Pancreas (tissue), 10 donors: ENCODE data around the gene MCTP2. TPM values are rescaled to one million over a fixed set of nuclear protein-coding genes. Genes with fewer than 3 reads are reported as not detected.

ENCODE experiments used
- ATAC-seq, 4 donors: fragments of 200-7000 bp; cut with Tn5 transposase; one replicate each; pipeline versions ENCODE4 v1.8.0 to v1.9.1; 2020; ENCODE audit warnings: mild to moderate bottlenecking in 4 of 4, moderate library complexity in 4 of 4
- DNase-seq, 6 donors: peaks; one replicate each; pipeline ENCODE4 v3.0.0-alpha.2; 2020
- FAIRE-seq: peaks from 2 replicates; lab custom pipeline; 2012; peaks lifted over from hg19 to GRCh38; lab: Jason Lieb, UNC
- H3K27ac ChIP-seq, 4 donors: fragments of 200-600 bp; sonication (generic); 1 replicate in 3 of 4; 2 replicates in 1 of 4; pipeline versions ENCODE4 v1.5.0 to v1.8.0; 2020
- H3K27me3 ChIP-seq, 4 donors: fragments of 200-600 bp; one replicate each; pipeline ENCODE4 v1.8.0; 2021
- H3K36me3 ChIP-seq, 3 donors: fragments of 200-600 bp; sonication (generic) in 1 of 3; one replicate each; pipeline versions ENCODE4 v1.5.0 to v1.8.0; 2020 to 2021
- H3K4me1 ChIP-seq, 3 donors: fragments of 200-600 bp; one replicate each; pipeline ENCODE4 v1.8.0; 2021
- H3K4me3 ChIP-seq, 4 donors: fragments of 200-600 bp; sonication (generic) in 2 of 4; one replicate each; pipeline versions ENCODE4 v1.5.0 to v1.8.0; 2020 to 2021
- H3K9me3 ChIP-seq, 4 donors: fragments of 200-600 bp; one replicate each; pipeline ENCODE4 v1.8.0; 2021
- whole genome bisulfite sequencing, 2 donors: extraction: QIAGEN DNeasy Blood & Tissue Kit; methylation state at CpG; one replicate each; pipeline ENCODE4 v1.1.7; 2013; 5-methylcytosine and 5-hydroxymethylcytosine counted together
- intact Hi-C, 3 donors: fragments of 100-400 bp; cut with DNase I; formaldehyde crosslinking; loops; one replicate each; pipeline versions ENCODE4 v1.11.1 to v1.14.2; 2022
- polyA plus RNA-seq, 2 donors: library from polyadenylated mRNA; stranded (reverse); fragments of 200-250 nt; gene quantifications; one replicate each; pipeline ENCODE4 v1.2.3, GENCODE V29; 2013
- total RNA-seq, 6 donors: library from RNA; stranded (reverse); fragmentation: NEBNext Ultra II Directional in 4 of 6; extraction: Animal tissue kit (Norgen Biotek cat#: 25700) in 4 of 6; gene quantifications; one replicate each; pipeline versions ENCODE4 v1.2.1 to v1.2.4, GENCODE V29; 2021 to 2023
- TF ChIP-seq, protein P1 (sequence below), 4 donors: fragments of 200-600 bp; sonication (generic) in 3 of 4; IDR thresholded peaks; one replicate each; pipeline versions ENCODE4 v1.5.0 to v1.8.0; 2021; ENCODE audit warnings: antibody characterized with exemption in 4 of 4
- donor health status: healthy with polysubstance abuse.
- donor health status: DM: no; HTN: no; CAD: no; lungs with moderate emphysema.
- donor health status: DM: no; HTN: no; CAD: no.
- donor health status: control.
- donor health status: control.
- donor health status: Bipolar disorder and iron deficiency.
- donor health status: DM: yes; HTN: yes; CAD: no.
- donor health status: DM: no; HTN: no; CAD: no.
- donor health status: DM: no; HTN: no; CAD: no.
- donor health status: DM: yes; HTN: yes; CAD: no.

Gene MCTP2
- total and polyA plus RNA-seq, 8 donors = 3.7 to 21.4 (median 14.7) TPM

DNA sequence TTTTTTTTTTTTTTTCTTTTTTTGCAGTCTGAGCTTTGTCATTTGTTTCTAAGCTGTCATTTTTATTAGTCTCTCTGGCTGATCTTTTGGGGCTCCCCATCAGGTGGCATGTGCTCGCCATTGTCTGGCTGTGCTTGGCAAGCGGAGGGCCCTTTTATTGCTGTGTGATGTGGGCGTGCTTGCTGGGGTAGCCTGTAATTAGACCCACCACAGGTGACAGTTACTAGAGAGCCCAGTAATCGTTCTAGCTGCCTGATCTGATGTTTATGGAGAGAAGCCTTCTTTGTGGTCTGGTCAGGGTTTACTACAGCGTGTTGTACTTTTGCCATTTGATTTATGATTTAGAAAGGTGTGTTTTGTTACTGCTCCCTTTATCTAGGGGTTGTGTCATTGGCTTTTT lies 179.9 kb downstream of the MCTP2 start:
- H3K27me3 ChIP-seq = no peaks in the 10 kb centered on the region
- FAIRE-seq (no peak), ATAC-seq (no peak), DNase-seq (no peak)
- no peaks in the 10 kb centered on the region for H3K9me3 ChIP-seq
- 74 to 75% methylated on average over 5 of the region's 5 CpGs for WGBS, 2 donors
- H3K4me1 ChIP-seq = no peaks in the 10 kb centered on the region
- intact Hi-C loops = no loop called here
- TF ChIP-seq, protein P1, sequence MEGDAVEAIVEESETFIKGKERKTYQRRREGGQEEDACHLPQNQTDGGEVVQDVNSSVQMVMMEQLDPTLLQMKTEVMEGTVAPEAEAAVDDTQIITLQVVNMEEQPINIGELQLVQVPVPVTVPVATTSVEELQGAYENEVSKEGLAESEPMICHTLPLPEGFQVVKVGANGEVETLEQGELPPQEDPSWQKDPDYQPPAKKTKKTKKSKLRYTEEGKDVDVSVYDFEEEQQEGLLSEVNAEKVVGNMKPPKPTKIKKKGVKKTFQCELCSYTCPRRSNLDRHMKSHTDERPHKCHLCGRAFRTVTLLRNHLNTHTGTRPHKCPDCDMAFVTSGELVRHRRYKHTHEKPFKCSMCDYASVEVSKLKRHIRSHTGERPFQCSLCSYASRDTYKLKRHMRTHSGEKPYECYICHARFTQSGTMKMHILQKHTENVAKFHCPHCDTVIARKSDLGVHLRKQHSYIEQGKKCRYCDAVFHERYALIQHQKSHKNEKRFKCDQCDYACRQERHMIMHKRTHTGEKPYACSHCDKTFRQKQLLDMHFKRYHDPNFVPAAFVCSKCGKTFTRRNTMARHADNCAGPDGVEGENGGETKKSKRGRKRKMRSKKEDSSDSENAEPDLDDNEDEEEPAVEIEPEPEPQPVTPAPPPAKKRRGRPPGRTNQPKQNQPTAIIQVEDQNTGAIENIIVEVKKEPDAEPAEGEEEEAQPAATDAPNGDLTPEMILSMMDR (IDR thresholded peaks at IDR 0.05) = no peak
- no peak overlapping the region for H3K27ac ChIP-seq
- H3K36me3 ChIP-seq = no peaks in the 10 kb centered on the region
- no peak overlapping the region for H3K4me3 ChIP-seq

DNA sequence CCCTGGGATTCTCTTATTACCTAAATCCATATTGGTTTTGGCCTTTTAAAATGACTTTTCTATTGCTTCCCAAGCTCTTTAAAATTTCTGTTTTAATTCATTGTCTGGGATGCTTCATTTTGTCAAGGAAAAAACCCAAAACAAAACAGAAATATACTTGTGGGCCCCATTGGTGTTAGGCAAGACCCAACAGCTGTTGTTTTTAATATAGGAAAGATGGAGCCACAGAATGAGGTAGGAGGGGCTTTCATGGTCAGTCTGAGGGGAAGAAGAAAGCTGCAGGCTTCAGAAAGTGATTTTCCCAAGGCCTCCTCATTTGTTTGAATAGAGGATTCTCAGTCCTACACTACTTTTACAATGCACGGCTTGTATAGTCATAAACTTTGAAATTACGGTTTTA lies 180.5 kb downstream of the MCTP2 start:
- DNase-seq = no peak
- Histone ChIP-seq H3K27me3 (no peaks in the 10 kb centered on the region), H3K9me3 (no peaks in the 10 kb centered on the region), H3K27ac (no peak overlapping the region), H3K4me3 (no peak overlapping the region), H3K36me3 (no peaks in the 10 kb centered on the region), H3K4me1 (no peaks in the 10 kb centered on the region)
- TF ChIP-seq, protein P1 (IDR thresholded peaks at IDR 0.05) = no peak
- no peak for ATAC-seq
- 86 to 98% methylated on average over 2 of the region's 2 CpGs for WGBS, 2 donors
- FAIRE-seq = no peak
- intact Hi-C loops = no loop called here

DNA sequence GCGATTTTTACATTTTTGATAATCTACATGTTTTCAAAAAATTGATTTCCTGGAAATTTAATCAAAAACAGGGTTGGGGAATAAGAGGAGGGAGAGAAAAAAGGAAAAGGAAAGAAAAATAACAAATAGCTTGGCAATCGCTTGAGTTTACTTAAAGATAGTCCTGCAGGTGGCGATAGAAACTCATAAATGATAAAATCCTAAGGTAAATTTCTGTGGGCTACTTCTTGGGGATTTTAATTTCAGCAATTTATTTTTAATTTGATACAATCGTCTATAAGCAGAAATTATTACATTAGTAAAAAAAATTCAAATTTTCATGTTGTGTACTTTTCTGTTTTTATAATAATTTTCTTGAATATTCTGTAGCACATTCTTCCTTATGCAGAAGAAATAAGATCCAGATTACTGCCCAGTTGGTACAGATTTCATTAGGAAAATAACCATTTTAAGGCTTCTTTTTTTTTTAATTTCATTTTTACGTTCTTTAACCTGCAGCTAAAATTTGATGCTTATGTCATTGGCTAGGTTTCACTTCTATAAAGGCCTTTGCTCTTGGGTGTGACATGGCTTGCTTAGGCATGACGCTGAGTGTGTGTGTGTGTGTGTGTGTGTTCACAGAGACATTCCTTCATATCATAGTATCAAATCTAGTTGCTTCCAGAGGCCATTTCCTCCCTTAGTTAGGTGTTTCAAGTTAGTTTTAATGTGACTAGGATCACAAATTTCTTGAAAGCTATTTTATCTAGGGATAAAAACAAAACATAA lies 181.8 kb downstream of the MCTP2 start:
- H3K36me3 ChIP-seq = no peaks in the 10 kb centered on the region
- peak; percentile 84 for FAIRE-seq
- DNase-seq = no peak
- intact Hi-C loops = no loop called here
- ATAC-seq = no peak
- H3K27ac ChIP-seq = no peak overlapping the region
- TF ChIP-seq, protein P1 (IDR thresholded peaks at IDR 0.05) = peak in 3 of 4 donors; percentile 9 to 39 (median 19)
- WGBS, 2 donors = 34 to 40% methylated on average over 6 of the region's 6 CpGs
- H3K4me1 ChIP-seq = no peaks in the 10 kb centered on the region
- H3K27me3 ChIP-seq = no peaks in the 10 kb centered on the region
- no peaks in the 10 kb centered on the region for H3K9me3 ChIP-seq
- H3K4me3 ChIP-seq = no peak overlapping the region

DNA sequence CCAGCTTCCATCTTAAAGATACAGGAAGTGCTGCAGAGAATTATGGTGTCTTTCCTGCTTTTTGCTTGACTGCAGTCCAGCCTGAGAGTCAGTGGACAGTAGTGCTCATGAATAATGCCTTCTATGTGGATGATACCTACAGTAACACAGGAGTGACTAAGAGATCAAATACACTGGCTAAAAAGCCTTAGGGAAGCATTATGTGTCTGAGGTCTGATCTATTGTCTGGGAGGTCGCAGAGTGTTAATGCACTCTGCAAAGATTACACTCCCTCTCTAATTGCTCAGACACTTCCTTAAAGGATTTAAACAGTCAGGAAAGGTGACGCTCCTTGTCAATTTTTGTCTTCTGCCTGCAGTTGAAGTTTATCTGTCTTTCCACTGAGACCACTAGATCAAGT lies 183.6 kb downstream of the MCTP2 start:
- 93 to 98% methylated on average over 2 of the region's 2 CpGs for WGBS, 2 donors
- ATAC-seq = no peak
- H3K4me3 ChIP-seq = no peak overlapping the region
- H3K4me1 ChIP-seq = no peaks in the 10 kb centered on the region
- no peaks in the 10 kb centered on the region for H3K9me3 ChIP-seq
- no peak overlapping the region for H3K27ac ChIP-seq
- no peak for FAIRE-seq
- intact Hi-C loops = no loop called here
- H3K36me3 ChIP-seq = no peaks in the 10 kb centered on the region
- no peak for DNase-seq
- TF ChIP-seq, protein P1 (IDR thresholded peaks at IDR 0.05) = no peak
- no peaks in the 10 kb centered on the region for H3K27me3 ChIP-seq

DNA sequence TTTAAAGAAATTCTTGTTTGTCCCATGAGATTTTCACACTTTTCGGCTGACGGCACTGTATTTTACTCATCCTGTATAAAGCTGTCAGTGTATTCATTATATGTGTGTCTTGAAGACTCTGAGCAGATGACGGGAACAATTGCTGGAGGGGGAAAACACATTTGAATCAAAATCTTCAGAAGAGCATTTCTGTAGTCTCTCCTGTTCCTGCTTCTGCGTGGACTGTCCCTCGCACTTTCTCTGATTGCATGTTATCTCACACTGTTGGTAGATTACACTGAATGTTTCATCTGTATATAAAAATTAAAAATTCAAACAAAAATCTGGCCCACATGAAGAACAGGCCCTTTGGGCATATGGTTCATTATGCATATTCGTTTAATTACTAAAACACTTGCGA lies 184.9 kb downstream of the MCTP2 start:
- FAIRE-seq = no peak
- WGBS, 2 donors = 95 to 96% methylated on average over 7 of the region's 7 CpGs

More for the DNA sequence above, 184.9 kb downstream of the MCTP2 start:
- TF ChIP-seq, protein P1 (IDR thresholded peaks at IDR 0.05) = no peak
- H3K9me3 ChIP-seq = no peaks in the 10 kb centered on the region
- intact Hi-C loops = no loop called here
- no peak overlapping the region for H3K27ac ChIP-seq
- H3K4me3 ChIP-seq = no peak overlapping the region
- ATAC-seq (no peak), DNase-seq (no peak)
- no peaks in the 10 kb centered on the region for H3K27me3 ChIP-seq
- no peaks in the 10 kb centered on the region for H3K4me1 ChIP-seq
- H3K36me3 ChIP-seq = no peaks in the 10 kb centered on the region
